ENCODE results near the gene ARF1.

ARF1 gene

DNA sequence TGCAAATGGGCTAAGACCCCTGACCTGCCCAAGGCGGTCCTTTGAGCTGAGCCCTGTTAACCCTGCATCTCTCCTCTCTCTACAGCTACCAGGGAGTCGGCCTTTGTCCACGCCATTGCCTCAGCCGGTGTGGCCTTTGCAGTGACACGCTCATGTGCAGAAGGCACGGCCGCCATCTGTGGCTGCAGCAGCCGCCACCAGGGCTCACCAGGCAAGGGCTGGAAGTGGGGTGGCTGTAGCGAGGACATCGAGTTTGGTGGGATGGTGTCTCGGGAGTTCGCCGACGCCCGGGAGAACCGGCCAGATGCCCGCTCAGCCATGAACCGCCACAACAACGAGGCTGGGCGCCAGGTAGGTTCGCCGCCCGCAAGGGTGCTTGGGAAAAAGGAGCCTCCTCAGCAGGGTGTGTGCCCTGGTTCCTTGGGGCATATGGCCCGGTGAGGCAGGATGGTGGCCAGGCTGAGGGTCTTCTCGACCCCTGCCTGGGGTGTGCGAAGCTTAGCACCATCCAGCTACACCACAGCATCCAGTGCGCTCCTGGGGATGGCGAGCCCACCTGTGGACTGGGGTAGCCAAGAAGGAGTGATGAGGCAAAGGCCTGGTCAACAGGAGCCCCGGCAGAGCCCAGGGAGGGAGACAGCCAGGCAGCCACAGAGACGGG, 31.8 kb upstream of the ARF1 start:
- DNase-seq = no peak

DNA sequence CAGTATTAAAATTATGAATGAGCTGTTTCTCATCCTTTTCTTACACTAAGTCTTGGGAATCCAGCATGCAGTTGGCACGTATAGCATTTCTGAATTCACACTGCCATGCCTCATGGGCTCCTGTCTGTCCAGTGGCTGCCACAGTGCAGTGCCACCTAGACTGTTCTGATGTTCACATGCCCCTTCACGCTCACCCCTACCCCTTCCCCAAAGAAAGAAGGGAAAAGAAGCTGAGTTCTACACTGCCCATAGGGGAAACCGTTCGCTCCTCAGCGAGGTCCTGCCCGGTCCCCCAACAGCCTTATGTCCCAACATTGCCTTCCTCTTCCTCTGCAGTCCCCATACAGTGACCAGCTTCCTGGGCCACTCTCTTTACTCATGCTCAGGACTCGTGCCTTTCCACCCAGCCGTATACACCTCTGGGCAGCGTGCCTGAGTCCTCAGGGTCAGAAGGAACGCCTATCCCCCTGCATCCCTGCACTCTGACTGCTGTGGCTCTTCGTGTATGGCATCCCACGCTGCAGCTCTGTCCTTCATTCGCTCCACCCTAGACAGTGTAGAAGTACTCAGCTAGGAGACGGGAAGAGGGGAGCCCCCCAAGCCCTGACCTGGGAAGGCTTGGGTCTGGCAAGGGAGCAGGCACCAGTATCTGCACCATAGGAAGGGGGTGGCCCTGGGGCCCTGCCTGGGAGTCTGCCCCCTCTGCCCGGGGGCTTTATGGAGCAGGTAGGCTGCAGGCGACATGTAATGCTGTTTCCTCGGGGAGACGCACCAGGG, 24.1 kb upstream of the ARF1 start:
- no peak for DNase-seq

GRCh38 chr1:228058949-228059633, 23.4 kb upstream of the ARF1 start:
- DNase-seq = no peak

DNA sequence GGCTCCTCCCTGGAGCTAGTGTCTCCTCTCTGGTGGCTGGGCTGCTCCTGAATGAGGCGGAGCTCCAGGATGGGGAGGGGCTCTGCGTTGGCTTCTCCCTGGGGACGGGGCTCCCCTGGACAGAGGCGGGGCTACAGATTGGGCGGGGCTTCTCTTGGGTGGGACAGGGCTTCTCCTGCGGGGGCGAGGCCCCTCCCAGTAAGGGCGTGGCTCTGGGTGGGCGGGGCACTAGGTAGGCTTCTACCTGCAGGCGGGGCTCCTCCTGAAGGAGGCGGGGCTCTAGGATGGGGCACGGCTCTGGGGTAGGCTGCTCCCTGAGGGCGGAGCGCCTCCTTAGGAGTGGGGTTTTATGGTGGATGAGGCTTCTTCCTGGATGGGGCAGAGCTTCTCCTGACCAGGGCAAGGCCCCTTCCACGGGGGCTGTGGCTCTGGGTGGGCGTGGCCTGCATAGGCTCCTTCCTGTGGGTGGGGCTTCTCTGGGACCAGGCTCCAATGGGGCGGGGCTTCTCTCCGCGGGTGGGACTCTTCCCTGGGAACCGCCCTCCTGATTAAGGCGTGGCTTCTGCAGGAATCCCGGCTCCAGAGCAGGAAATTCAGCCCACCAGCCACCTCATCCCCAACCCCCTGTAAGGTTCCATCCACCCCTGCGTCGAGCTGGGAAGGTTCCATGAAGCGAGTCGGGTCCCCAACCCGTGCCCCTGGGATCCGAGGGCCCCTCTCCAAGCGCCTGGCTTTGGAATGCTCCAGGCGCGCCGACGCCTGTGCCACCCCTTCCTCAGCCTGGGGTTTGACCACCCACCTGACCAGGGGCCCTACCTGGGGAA, 22.7 kb upstream of the ARF1 start:
- peak; percentile 32 for DNase-seq

DNA sequence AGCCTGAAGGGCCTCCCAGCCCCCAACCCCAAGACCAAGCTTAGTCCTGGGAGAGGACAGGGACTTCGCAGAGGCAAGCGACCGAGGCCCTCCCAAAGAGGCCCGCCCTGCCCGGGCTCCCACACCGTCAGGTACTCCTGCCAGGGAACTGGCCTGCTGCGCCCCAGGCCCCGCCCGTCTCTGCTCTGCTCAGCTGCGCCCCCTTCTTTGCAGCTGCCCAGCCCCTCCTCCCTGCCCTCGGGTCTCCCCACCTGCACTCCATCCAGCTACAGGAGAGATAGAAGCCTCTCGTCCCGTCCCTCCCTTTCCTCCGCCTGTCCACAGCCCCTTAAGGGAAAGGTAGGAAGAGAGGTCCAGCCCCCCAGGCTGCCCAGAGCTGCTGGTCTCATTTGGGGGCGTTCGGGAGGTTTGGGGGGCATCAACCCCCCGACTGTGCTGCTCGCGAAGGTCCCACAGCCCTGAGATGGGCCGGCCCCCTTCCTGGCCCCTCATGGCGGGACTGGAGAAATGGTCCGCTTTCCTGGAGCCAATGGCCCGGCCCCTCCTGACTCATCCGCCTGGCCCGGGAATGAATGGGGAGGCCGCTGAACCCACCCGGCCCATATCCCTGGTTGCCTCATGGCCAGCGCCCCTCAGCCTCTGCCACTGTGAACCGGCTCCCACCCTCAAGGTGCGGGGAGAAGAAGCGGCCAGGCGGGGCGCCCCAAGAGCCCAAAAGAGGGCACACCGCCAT, 21.9 kb upstream of the ARF1 start:
- DNase-seq = no peak

- DNase-seq = no peak
Observed at GRCh38 chr1:228061411-228062084, 21.0 kb upstream of the ARF1 start.

DNA sequence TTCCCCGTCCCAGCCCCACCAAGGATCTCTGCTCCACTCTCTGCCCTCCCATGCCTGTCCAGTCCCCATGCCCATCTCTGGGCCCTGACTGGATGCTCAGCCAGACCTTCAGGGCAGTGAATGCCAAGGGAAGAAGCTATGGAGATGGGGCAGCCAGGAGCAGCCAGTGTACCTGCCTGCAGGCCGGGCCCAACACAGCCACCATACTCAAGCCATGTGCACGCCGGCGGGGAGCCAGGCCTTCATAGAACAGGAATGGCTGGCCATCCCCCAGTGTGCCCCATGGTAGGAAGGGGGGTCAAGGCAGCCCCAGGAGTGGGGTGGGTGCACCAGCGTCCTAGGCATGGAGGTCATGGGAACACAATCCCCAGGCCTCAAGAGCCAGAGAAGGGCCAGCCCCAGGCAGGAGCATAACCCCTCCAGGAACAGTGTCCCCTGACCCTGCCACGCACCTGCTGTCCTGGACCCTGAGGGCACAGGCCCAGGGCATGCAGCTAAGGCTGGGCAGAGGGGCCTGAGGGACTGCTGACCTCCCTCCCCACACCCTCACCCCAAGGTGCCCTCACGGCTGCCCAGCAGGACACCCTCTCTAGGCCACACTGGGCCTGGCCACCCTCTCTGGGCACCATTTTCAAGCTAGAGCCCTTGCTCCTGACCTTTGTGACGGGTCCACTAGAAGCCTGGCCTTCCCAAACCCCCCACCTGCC, 20.3 kb upstream of the ARF1 start:
- no peak for DNase-seq

DNA sequence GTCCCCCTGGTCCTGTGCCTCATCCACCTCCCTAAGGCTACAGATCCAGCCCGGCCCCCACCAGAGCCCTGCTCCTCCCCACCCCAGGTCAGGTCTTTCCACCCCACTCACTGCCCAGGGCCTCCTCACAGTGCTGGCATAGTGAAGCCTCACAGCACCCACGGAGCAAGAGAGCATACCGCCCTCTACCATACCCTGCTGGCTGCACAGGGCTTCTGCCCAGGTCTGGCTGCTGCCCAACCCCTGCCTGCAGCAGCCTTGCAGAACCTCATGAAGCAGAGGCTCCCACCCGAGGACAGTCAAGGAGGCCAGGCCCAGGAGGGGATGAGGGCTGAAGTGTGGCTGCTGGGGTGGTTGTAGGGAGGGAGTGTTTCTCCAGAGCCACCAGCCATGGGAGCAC, 19.7 kb upstream of the ARF1 start:
- no peak for DNase-seq

DNA sequence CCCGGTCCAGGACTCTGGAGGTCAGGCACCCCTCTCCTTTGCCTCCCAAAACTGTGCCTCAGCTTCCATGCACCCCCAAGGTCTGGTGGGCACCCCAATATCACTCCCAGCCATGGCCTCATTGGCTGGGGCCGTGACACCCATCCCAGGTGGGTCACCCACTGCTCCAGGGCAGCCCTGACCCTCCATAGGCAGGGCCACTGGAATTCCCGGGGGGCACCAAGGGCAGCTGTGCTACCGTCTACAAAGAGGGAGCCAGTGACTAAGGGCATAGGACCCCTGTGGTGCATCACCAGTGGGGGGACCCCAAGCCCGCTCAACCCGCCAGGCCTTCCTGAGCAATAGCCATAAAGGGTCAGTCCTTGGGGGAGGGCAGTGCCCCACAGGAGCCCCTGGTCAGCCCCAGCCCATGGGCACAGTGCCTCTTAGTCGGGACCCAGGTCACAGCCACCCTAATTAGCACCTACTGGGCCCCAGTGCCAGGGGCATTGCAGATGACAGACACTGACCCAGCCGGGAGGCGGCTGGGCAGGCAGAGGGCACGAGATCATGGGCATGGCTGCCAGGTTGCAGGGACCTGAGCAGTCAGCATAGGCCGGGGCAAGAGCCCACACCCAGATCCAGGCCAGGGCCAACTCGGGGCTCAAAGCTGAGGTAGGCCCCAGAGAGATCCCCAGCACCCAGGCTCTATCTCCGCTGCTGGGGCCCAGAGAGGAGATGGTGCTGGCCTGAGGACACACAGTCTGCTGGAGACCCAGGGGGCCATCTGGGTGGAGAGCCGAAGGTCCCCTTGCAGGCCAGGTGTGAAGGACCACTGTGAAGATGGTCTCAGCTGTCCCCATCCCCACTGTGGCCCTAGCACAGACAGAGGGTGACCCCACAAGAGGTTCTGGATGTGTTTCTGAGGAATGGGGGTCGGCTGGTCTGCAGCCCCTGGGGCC, 19.0 kb upstream of the ARF1 start:
- DNase-seq = no peak

DNA sequence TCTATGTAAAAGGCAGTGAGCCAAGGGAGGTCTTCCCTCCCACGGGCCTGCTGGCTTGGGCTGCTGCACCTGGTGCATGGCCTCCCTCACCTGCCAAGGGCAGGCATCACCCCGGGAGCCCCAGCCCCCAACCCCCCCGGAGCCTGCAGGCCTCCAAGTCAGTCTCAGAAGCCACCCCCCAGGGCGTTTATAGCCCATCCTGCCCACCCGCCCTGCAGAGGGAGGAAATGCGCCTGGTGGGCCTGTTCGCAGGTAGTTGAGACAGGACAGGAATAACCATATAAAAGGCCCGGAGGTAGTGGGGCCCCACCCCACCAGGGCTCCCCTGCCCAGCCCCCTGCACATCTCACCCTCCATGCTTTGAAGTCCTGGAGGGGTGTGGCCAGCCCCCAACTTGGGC, 18.2 kb upstream of the ARF1 start:
- no peak for DNase-seq

GRCh38 chr1:228064741-228065542, 17.6 kb upstream of the ARF1 start:
- DNase-seq = no peak

GRCh38 chr1:228065543-228066347, 16.8 kb upstream of the ARF1 start:
- no peak for DNase-seq

DNA sequence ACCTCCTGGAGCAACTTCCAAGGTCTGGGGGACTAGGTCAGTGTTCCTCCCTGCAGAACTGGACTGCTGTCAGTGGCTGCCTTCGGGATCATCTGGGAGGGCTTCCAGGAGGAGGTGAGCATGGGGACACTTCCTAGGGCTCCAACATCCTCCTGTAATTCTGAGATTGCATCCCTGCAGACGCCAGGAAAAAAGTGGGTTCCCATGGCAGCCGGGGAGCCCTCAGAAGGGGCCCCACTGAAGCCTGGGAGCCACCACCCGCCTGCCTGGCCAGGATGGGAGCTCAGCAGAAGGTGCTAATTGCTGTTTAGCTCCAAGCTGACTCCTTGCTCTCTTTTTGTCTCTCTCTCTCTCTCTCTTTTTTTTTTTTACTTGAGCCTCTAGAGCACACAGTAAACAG, 16.1 kb upstream of the ARF1 start:
- no peak for DNase-seq

GRCh38 chr1:228066891-228067654, 15.4 kb upstream of the ARF1 start:
- no peak for DNase-seq

- DNase-seq = no peak
Observed at GRCh38 chr1:228068359-228068758, 14.1 kb upstream of the ARF1 start.

DNA sequence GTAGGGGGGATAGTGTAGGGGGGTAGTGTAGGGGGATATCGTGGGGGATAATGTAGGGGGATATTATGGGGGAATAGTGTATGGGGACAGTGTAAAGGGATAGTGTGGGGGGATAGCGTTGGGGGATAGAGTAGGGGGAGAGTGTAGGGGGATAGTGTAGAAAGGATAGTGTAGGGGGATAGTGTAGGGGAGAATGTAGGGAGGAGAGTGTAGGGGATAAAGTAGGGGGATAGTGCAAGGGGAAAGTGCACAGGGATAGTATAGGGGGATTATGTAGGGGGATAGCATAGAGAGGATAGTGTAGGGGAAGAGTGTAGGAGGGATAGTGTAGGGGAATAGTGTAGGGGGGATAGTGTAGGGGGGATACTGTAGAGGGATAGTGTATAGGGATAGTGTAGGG, 12.3 kb upstream of the ARF1 start:
- no peak for DNase-seq

DNA sequence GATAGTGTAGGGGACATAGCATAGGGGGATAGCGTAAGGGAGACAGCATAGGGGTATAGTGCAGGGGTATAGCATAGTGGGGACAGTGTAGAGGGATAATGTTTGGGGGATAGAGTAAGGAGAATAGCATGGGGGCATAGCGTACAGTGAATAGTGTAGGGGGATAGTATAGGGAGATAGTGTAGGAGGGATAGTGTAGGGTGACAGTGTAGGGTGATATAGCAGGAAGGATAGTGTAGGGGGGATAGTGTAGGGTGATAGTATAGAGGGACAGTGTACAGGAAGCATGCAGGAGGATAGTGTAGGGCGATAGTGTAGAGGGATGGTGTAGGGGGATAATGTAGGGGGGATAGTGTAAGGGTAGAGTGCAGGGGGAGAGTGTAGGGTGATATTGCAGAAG, 11.7 kb upstream of the ARF1 start:
- DNase-seq = no peak

All from inflammatory macrophage treated with lipopolysaccharide for 4 hours (primary cell).